Progenitor cell of endocrine pancreas (in vitro differentiated cells): Measurements from ENCODE around the gene RIPOR2. TPM values are rescaled to one million over a fixed set of nuclear protein-coding genes. Genes with fewer than 3 reads are reported as not detected.

ENCODE experiments used
- DNase-seq: peaks from one replicate; pipeline ENCODE4 v3.0.0; 2021; ENCODE audit warnings: low spot score; ENCODE audit not compliant: unreplicated experiment
- H3K27ac Mint-ChIP-seq: 2 replicates; pipeline ENCODE4 v1.8.0; 2021; ENCODE audit warnings: mild to moderate bottlenecking, moderate library complexity, mixed read lengths
- H3K27me3 Mint-ChIP-seq: 2 replicates; pipeline ENCODE4 v1.8.0; 2021; ENCODE audit warnings: mixed read lengths
- H3K36me3 Mint-ChIP-seq: 2 replicates; pipeline ENCODE4 v1.8.0; 2022; ENCODE audit warnings: mixed read lengths; ENCODE audit not compliant: insufficient read depth
- H3K4me1 Mint-ChIP-seq: 2 replicates; pipeline ENCODE4 v1.8.0; 2021; ENCODE audit warnings: low read depth, mixed read lengths
- H3K4me3 Mint-ChIP-seq: 2 replicates; pipeline ENCODE4 v1.8.0; 2021; ENCODE audit warnings: low read depth, mild to moderate bottlenecking, moderate library complexity, mixed read lengths
- H3K9me3 Mint-ChIP-seq: 2 replicates; pipeline ENCODE4 v1.8.0; 2021; ENCODE audit warnings: low read depth, mixed read lengths
- CTCF ChIP-seq: fragments of 200-600 bp; sonication (generic); IDR thresholded peaks from one replicate; pipeline ENCODE4 v1.5.0; 2021; ENCODE audit warnings: antibody characterized with exemption, mild to moderate bottlenecking; ENCODE audit not compliant: unreplicated experiment
- total RNA-seq: library from RNA; stranded (reverse); gene quantifications from 2 replicates; pipeline ENCODE4 v1.2.1, GENCODE V29; 2021

RIPOR2 gene
- total RNA-seq, 1 donor from 2014 or later = 2.2 TPM

- Mint-ChIP-seq H3K27me3 (no peaks in the 10 kb centered on the region), H3K9me3 (peaks cover 7% of the 10 kb centered on the region), H3K36me3 (peaks cover 4% of the 10 kb centered on the region), H3K27ac (no peak overlapping the region), H3K4me3 (no peak overlapping the region), H3K4me1 (peaks cover 27% of the 10 kb centered on the region)
- no peak for DNase-seq
- no peak for TF ChIP-seq CTCF
Observed at GRCh38 chr6:24924580-24925356, 11.0 kb downstream of the RIPOR2 start.

- Mint-ChIP-seq H3K27me3 (no peaks in the 10 kb centered on the region), H3K36me3 (peaks cover 4% of the 10 kb centered on the region), H3K4me1 (peaks cover 35% of the 10 kb centered on the region), H3K9me3 (peaks cover 7% of the 10 kb centered on the region), H3K4me3 (no peak overlapping the region), H3K27ac (no peak overlapping the region)
- no peak for DNase-seq
- no peak for TF ChIP-seq CTCF
Observed at GRCh38 chr6:24923885-24924401, 11.8 kb downstream of the RIPOR2 start.

- no peak overlapping the region for H3K4me3 Mint-ChIP-seq
Observed at GRCh38 chr6:24922814-24923213, 12.9 kb downstream of the RIPOR2 start.

GRCh38 chr6:24922170-24922569 is 13.6 kb downstream of the RIPOR2 start:
- H3K36me3 Mint-ChIP-seq = no peaks in the 10 kb centered on the region
- no peaks in the 10 kb centered on the region for H3K27me3 Mint-ChIP-seq
- TF ChIP-seq CTCF = no peak
- H3K9me3 Mint-ChIP-seq = peaks cover 2% of the 10 kb centered on the region
- H3K27ac Mint-ChIP-seq = no peak overlapping the region
- H3K4me1 Mint-ChIP-seq = peaks cover 38% of the 10 kb centered on the region
- no peak for DNase-seq
- no peak overlapping the region for H3K4me3 Mint-ChIP-seq

More at GRCh38 chr6:24922814-24923213, 12.9 kb downstream of the RIPOR2 start:
- Mint-ChIP-seq H3K27ac (no peak overlapping the region), H3K4me1 (peaks cover 42% of the 10 kb centered on the region), H3K36me3 (peaks cover 4% of the 10 kb centered on the region), H3K9me3 (peaks cover 7% of the 10 kb centered on the region), H3K27me3 (no peaks in the 10 kb centered on the region)
- DNase-seq = no peak
- no peak for TF ChIP-seq CTCF

GRCh38 chr6:24920136-24920535 is 15.6 kb downstream of the RIPOR2 start:
- Mint-ChIP-seq H3K27me3 (peaks cover 5% of the 10 kb centered on the region), H3K36me3 (no peaks in the 10 kb centered on the region), H3K27ac (no peak overlapping the region), H3K9me3 (no peaks in the 10 kb centered on the region), H3K4me1 (peaks cover 26% of the 10 kb centered on the region), H3K4me3 (no peak overlapping the region)
- TF ChIP-seq CTCF = no peak
- no peak for DNase-seq
